Inflammatory macrophage treated with lipopolysaccharide for 4 hours (primary cell): ENCODE measurements around the gene ESPN.
"Not testable (repeated sequence)": the region's sequence is repeated elsewhere in the genome, so short reads cannot be mapped to it uniquely, and the experiment has no call there.

ENCODE experiments used
- DNase-seq: peaks from one replicate; pipeline ENCODE4 v3.0.0-alpha.2; 2020

Gene ESPN

GRCh38 chr1:6424619-6425593 lies at the start of gene ESPN:
TSS of gene ESPN (plus strand) at chr1:6424776. CDS start at chr1:6424956, 180 bp downstream.
- DNase-seq, result no peak

DNA sequence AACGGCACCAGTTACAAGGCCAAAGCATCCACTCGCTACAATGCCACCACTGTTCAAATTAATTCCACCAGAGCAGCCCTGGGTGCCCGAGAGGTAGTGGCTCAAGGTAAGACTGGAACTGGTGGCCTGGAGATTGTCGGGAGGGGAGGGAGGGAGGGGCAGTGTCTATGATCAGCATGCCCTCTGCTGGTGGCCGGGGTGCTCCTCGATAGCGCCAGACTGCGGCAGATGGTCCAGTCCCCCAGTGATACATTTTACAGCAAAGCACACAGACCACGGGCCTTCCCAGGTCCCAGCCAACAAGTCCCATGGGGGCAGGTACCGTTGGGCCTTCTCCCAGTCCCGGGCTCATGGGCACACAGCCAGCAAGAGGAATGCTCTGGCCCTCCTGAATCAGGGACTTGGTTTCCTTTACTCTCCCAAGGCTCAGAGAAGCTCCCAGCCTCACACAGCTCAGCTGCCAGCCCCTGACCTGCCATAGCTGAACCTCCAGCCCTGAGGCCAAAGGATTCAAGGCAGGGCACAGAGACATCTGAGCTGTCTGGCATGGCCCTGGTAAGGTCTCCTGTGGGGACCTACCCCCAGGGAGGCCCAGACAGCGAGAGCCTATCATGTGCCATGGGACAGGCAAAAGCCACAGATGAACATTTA lies 46.4 kb upstream of the ESPN start:
- no peak for DNase-seq

DNA sequence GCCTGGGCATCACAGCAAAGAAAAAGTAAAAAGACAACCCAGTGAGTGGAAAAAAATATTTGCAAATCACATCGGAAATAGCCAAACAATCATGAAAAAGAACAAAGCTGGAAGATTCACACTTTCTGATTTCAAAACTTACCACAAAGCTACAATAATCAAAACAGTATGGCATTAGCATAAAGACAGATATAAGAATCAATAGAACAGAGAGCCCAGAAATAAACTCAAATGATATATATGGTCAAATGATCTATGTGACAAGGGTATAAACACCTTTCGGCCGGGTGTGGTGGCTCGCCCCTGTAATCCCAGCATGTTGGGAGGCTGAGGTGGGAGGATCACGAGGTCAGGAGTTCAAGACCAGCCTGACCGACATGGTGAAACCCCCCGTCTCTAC lies 44.5 kb upstream of the ESPN start:
- DNase-seq, result no peak

DNA sequence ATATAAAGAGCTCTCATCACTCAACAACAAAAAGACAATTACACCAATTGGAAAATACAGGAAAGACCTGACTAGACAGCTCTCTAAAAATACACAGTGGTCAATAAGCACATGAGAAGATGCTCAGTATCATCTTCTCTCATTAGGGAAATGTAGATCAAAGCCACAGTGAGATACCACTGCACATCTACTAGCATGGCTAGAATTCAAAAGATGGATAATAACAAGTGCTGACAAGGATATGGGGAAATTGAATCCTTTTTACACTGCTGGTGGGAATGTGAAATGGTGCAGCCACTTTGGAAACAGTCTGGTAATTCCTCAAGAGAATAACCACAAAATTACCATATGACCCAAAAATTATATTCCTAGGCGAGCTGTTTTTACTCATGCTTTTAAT lies 40.4 kb upstream of the ESPN start:
- no peak for DNase-seq

- DNase-seq, result no peak
Measured at GRCh38 chr1:6384962-6385361, 39.6 kb upstream of the ESPN start.

GRCh38 chr1:6385488-6386191 lies 38.9 kb upstream of the ESPN start:
- peak; percentile 53 for DNase-seq

GRCh38 chr1:6386371-6386949 lies 38.1 kb upstream of the ESPN start:
- DNase-seq, result no peak

- no peak for DNase-seq
Measured at GRCh38 chr1:6389971-6390370, 34.6 kb upstream of the ESPN start.

DNA sequence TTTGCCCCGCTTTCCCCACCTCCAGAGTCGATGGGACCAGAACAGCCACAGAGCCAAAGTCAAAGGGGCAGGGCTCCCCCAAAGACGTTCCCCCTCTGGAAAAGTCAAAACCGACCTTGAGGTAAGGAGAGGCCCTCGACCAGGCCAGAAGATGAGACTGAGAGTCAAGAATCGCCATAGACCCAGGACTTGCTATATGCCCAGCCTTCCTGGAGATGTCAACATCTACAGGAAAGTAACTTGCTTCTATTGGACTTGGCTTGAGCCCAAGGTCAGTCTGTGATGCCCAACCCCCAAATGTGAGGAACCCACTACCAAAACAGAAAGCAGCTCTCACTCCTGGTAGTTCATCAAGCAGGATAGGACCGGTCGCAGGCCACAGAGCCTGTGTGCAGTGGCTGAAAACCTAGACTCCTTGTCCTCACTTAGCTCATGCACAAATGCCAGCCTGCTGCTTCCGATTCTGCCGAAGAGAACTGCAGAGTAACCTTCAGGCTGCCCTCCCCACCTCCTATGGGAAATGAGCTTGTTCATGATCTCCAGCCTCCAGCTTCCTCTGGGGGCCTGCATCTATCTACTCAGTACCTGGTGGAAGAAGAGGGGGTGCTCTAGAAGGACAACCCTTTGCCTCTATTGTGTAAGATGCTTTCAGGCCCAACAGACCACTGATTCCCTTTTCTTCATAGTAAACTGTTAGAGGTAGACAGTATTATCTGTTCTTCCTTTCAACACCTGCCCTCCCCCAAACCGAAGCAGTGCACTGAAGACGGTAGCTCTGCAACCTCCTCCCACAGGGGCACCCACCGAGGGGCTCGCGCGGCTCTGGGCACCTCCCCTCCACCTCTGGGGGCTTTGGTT lies 32.4 kb upstream of the ESPN start:
- DNase-seq, result no peak

DNA sequence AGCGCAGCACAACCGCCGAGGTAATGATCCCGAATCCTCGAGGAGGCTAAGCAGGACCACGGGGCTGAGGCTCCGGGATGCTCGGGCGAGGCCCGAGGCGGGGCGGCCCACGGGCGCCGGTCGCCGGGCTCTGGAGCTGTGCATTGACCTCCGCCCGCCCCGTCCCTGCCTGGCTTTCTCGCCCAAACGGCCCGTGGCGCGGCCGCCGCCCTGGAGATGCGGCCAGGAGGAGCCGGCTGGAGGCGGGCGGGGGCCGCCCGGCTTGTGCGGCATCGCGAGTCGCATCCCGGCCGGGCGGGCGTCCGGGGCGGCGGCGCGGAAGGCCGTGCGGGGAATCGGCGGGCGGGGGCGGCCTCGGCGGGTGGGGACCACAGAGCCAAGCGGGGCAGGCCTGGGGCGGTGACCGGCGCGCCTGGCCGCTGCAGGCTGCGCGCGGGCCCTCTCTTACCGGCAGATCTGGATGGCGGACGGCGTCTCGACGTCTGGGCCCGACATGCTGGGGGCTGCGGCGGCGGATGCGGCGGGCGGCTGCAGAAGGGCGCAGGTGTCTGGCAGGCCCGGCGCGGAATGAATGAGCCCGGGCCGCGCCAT lies 31.7 kb upstream of the ESPN start:
- peak; percentile 7 for DNase-seq

GRCh38 chr1:6393400-6394187 lies 31.0 kb upstream of the ESPN start, which contains the start of gene ACOT7:
TSS of gene ACOT7 (minus strand) at chr1:6393767. CDS start at chr1:6393399, 368 bp downstream.
- DNase-seq, result peak; percentile 90

GRCh38 chr1:6395130-6395529 lies 29.4 kb upstream of the ESPN start:
- not testable (repeated sequence) for DNase-seq

GRCh38 chr1:6395781-6396244 lies 28.8 kb upstream of the ESPN start:
- not testable (repeated sequence) for DNase-seq

DNA sequence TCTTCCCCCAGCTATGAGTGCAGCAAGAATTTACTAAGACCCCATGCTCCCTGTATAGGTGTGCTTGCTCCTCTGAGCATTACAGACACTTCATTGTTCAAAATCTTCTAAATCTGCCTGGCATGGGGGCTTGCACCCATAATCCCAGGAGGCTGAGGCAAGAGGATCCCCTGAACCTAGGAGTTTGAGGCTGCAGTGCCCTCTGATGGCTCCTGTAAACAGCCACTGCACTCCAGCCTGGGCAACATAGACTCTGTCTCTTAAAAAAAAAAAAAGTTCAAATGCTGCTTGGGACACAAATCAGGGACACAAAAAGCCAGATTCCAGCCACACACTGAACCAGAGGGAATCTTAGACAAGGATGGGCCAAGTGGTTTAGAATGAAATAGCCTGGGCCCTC lies 27.6 kb upstream of the ESPN start:
- no peak for DNase-seq

DNA sequence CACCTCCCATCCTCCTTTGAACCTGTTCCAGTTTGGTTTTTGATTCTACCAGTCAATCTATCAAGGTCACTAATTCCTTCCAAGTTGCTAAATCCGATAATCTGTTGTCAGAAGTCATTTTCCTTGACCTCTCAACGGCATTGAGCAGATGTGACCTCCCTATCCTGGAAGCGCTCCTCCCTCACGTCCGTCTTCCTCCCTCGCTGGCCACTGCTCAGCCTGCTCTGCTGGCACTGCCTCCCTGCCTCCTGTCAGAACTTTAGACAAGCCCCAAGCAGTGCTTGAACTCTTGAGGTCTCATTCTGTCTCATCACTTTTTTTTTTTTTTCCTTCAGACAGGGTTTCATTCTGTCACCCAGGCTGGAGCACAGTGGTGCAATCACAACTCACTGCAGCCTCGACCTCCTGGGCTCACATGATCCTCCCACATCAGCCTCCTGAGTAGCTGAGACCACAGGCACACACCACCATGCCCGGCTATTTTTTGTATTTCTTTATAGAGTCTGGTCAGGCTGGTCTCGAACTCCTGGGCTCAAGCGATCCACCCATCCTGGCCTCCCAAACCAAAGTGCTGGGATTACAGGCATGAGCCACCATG lies 26.6 kb upstream of the ESPN start:
- DNase-seq, result peak; percentile 46

DNA sequence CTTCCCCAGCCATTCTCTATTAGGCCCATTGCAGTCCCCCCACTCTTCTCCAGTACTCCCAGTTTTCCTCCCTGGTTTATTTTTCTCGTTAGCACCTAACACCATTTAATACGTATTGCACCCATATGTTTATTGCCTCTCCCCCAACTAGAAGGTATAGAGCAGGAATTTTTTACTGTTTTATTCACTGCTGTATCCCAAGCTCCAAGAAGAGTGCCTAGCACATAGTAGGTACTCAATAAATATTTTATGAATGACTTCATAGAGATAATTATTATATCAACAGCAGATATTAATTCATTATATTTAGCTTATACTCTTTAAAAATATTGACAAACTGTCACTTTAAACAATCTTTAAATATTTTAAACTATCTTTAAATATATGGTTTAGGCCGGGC lies 25.3 kb upstream of the ESPN start:
- DNase-seq, result no peak

DNA sequence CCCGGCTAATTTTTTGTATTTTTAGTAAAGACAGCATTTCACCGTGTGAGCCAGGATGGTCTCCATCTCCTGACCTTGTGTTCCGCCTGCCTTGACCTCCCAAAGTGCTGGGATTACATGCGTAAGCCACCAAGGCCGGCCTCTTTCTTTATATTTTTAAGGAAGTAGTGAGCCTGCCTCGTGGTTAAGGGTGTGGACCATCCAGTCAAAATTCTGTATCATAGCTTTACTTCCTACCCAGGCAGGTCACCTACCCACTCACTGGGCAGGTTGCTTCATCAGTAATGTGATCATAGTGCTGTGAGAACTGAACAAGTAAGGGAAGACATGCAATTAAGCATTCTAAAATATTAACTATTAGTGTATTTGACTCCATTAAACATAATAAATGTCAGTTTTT lies 22.9 kb upstream of the ESPN start:
- peak; percentile 95 for DNase-seq

DNA sequence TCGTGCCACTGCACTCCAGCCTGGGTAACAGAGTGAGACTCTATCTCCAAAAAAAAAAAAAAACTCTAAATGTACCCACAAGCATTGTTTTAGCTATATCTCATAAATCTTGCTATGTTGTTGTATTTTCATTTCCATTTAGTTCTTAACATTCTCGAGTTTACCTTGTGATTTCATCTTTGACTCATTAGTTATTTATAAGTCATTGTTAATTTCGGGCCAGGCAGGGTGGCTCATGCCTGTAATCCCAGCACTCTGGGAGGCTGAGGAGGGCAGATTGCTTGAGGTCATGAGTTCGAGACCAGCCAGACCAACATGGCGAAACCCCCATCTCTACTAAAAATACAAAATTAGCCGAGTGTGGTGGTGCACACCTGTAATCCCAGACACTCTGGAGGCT lies 16.6 kb upstream of the ESPN start:
- no peak for DNase-seq

DNA sequence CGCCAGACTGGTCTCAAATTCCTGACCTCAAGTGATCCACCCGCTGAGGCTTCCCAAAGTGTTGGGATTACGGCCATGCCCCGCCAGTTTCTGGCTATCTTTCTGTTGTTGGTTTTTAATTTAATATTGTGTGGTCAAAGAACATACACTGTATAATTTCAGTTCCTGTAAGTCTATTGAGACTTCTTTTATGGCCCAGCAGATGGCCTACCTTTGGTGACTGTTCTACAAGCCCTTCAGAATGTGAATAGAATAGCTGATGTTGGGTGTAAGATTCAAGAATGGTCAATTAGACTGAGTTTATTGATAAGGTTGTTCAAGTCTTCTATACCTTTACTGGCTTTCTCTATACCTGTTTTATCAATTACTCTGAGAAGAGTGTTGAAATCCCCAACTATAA lies 15.5 kb upstream of the ESPN start:
- no peak for DNase-seq

- no peak for DNase-seq
Measured at GRCh38 chr1:6409733-6410132, 14.8 kb upstream of the ESPN start.
